Measurements from ENCODE around the gene MED20. TPM values are rescaled to one million over a fixed set of nuclear protein-coding genes. Genes with fewer than 3 reads are reported as not detected.
"Not testable (repeated sequence)": the region's sequence is repeated elsewhere in the genome, so short reads cannot be mapped to it uniquely, and the experiment has no call there.

The MED20 gene, protein sequence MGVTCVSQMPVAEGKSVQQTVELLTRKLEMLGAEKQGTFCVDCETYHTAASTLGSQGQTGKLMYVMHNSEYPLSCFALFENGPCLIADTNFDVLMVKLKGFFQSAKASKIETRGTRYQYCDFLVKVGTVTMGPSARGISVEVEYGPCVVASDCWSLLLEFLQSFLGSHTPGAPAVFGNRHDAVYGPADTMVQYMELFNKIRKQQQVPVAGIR
- 36.5 and 47.5 TPM in 2 replicates for total RNA-seq

DNA sequence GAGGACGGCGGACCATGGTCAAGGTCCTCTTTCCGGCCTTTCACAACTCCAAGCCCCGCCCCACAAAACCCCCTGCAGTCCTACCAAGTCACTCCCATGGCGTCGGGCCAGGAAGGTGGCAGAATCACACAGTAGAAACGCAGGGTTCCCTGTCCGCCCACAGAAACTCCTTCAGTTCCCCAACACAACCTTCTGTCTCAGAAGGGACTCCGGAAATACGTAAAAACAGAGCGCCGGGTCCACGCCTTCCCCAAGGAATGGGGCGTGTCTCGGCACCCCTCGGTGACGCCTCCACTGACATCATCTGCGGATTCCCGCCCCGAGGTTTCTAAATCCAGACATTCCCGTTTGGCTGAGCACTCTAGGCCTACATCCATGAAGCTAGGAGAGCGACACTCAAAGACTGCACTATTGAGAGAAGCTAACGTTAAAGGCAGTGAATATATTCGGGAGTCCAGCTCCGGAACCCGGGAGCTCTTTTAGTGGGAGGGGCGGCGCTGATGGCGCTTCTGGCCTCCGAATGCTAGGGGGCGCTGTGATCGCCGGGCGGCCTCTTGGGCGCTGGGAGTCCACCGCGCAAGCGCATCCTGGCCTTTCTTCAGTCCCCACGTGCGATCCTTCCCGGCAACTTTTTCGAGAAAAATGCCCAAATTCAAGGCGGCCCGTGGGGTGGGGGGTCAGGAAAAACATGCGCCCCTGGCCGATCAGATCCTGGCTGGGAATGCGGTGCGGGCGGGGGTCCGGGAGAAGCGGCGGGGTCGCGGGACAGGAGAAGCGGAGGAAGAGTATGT is at the start of gene MED20, which contains the start of gene BYSL:
Gene MED20 (minus strand): TSS at position 219 of the 791 bp plus-strand sequence. CDS start 121 bp downstream, at position 98.
Gene BYSL (plus strand): TSS at position 579 of the 791 bp plus-strand sequence. CDS start 64 bp downstream, at position 643.
- DNase-seq = peak; percentile 97

DNA sequence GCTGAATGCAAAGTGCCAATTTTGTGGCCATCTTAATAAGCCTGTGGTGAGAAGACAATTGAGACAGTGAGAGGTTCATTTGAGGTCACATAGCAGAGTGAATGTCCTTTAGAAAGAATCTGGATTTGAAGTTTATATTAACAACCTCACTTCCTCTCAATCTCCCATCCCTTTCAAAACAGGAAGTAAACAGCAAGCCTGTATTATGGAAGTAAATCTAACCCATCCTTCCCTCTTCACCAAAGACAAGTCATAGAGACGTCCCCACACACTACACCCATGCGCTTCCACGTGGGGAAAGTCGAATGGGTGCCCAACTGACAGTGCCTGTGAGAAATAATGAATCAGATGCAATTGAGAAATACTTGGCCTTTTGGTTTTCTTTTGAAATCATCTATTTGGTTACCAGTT is 49.5 kb upstream of the MED20 start:
- peak; percentile 41 for DNase-seq

DNA sequence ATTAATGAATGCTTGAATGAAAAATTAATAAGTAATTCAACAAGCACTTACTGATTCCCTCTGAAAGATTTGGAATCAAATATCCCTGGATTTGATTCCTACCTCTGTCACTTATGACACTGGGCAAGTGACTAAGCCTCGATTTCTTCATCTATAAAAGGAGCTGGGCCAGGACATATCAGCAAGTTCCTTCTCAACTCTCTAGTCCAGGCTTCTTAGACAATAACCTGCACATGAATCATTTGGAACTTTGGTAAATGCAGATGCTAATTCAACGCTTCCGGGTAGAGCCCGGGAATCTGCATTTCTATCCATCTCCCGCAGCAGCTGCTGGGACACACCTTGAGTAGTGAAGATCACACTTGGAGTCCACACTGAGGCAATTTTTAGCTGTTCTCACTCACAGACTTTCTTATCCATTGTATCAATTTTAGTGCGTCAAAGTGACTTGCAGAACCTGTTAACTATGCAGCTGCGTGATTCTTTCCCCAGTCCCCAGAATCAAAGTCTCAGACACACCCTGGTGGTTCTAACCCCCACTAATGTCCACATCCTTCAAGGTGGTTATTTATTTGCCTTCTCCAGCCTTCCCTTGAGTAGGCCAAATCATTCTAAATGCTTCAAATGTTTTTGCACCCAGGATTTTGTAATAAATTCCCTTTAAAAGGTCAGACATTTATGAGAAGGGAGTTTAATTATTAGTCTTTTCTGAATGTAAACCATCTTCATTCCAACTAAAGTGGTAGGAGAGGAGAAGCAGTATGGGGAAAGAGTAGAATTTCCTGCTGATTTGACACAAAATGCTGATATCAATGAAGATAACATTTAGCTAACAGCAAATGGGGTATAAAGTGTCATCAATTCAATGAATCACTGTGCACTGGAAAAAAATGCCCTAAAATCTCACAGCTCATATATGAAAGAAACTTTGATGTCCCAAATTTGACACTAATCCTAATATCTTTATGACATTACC is 46.7 kb upstream of the MED20 start:
- DNase-seq = no peak

DNA sequence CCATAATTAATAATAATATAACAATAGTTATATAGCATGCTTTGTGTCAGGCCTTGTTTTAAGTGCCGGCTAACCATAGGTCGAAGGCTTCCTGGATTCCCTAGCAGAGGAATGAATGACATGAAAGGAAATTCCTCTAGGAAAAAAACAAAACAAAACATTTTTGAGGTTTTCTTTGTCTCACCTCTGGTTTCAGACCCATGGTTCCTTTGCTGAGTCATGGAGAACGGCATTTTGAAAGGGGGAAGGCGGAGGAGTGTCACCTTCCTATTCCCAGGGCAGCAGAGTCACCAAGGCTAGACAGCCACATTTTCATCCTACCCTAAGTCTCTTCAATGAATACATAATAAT is 46.0 kb upstream of the MED20 start:
- peak; percentile 80 for DNase-seq

DNA sequence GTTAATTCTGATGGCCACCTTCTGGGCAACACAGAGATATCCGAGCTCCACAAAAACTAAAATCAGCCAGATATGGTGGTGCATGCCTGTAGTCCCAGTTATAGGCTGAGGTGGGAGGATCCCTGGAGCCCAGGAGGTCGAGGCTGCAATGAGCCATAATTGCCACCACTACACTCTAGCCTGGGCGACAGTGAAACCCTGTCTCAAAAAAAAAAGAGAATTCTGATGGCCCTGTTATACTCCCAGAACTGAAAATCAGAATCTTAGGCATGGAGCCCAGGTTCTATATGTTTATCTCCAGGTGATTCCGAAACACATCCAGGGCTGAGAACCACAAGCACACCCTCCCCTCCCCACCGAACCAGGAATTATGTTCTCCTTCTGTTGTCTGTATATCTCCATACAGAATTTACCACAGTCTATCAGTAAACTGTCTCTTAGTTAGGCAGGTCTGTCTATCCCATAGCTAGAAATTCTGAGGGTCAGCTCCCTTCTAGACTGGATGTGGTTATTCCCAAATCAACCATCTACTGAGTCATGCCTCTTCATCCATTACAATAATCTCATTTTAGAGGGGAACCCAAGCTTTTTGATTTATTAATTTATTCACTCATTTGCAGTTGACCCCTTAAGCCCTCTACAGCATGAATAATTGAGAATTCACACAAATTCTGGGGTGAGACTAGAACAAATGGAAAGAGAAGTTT is 45.4 kb upstream of the MED20 start:
- no peak for DNase-seq

DNA sequence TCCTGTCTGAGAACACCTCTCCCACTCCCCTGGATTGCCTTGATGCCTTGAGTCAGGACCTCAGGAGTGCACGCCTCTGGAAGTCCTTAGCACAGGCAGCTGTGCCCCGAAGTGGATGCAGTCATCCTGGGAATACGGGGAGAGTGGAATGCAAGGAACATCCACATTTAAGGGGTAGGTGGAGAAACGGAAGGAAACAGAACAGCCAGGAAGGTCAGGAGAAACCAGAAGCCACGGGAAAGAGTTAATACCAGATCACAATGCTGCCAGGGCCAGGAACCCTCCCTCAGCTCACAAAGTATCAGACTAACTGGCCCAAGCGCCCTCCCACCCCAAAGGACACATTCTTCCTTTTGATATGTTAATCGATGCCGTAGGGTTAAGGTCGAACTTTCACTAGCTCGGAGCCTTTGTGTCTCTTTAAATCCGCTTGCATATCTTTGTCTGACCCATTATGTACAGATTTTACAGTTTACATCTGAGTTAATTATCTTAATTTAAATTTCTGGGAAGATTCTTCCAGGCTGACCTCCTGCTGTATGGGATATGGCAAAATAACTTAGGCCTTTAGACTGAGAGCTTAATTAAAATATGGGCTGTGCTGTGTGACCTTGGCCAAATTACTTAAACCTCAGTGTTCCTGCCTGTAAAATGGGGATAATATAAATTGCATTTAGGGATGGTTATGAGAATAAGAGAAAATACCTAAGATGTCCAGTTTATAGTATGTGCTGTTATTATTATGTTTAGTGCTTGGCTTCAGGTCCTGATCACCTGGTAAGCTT is 44.7 kb upstream of the MED20 start:
- peak; percentile 72 for DNase-seq

DNA sequence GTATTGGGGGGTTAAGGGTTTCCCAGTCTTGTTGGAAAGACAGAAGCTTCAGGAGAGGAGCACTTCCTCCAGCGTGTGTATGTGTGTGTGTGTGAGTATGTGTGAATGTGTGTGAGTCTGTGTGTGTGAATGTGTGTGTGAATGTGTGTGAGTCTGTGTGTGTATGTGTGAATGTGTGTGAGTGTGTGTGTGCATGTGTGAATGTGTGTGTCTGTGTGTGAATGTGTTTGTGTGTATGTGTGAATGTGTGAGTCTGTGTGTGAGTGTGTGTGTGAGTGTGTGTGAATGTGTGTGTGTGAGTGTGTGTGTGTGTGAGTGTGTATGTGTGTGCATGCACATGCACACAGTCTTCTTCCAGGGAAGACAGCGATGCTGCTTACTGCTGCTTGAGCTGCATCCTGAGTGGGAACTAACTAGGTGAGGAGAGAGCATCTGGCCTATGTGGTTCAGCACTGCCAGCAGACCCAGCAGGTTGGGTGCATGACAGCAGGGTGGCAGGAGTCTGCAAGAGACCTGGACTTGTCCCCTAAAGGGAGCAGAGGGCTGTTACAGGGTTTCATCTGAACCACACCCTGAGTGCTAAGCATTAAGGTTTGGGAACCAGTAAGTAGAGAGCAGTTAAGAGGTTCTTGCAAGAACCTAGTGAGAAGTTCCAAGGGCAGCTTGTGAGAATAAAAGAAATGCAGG is 43.4 kb upstream of the MED20 start:
- DNase-seq = no peak

DNA sequence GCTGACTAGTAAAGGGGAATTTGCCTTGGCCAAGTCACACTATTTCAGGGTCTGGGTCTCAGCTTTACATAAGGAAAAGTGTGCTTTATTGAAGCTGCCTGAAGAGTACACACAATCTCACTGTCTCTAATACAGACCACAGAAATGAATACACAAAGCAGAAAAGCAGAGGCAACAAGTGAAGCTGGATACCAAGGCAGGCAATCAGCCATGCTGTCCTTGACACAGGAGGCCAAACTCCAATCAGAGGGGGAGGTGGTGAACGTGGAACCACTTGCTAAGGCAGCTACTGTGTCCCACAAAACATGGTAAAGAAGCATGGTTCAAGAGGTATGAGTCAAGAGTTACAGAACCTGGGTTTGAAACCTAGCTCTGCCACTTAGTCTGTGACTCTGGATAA is 42.4 kb upstream of the MED20 start:
- no peak for DNase-seq

DNA sequence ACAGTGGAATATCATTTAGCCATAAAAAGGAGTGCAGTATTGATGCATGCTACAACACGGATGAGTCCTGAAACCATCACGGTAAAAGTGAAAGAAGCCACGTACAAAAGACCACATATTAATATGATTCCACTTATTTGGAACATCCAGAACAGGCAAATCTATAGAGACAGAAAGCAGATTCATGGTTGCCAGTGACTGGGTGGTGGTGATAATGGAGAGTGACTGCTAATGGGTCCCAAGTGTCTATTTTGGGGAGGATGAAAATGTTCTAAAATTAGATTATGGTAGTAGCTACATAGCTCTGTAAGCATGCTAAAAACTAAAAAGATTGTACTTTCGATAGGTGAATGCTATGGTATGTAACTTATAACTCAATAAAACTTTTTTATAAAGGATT is 39.1 kb upstream of the MED20 start:
- no peak for DNase-seq

DNA sequence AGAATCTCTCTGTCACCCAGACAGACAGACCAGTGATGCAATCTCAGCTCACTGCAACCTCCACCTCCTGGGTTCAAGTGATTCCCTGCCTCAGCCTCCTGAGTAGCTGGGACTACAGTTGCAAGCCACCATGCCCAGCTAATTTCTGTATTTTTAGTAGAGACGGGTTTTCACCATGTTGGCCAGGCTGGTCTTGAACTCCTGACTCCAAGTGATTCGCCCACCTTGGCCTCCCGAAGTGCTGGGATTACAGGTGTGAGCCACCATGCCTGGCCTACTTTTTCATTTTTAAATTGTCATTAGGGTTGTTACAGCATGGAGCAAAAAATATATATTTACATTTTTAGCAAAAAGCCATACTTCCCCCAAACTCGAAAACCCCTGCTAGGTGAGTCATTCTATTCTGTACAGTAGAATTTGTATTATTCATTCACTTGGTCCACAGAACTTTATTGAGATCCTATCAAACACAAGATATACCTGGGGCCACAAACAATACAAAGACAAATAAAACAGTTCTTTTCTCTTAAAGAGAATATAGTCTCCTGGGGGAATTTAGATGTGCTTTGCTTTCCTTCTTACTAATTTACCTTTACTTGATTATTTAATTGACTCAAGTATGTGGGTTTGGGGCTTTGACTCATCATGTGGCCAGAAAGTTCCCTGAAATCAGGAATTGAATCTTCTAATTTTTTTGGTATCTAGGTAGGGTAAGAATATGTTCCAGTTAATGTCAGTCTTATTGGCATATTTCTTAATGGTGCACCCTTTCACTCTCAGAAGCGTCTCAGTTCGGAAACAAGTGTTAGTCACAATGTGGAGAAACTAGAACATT is 37.3 kb upstream of the MED20 start:
- DNase-seq = no peak

DNA sequence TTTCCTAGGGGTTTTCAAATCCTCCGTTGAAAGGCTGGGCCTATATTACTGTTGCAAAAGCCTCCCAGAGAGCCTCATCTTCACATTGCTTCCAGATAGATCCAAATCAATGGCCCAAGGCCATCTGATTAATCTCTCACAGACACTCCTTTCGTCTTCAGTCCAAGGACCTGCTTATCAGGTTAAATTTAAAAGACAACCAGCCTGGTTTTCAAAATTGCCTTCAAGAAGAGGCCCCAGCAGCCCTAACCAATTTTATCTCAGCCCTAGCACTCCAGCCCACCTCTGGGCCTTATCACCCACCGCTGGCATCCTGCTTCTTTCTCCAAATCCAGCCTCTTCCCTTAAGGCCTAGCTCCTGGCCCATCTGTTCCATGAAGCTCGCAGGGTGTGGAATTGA is 36.2 kb upstream of the MED20 start:
- no peak for DNase-seq

DNA sequence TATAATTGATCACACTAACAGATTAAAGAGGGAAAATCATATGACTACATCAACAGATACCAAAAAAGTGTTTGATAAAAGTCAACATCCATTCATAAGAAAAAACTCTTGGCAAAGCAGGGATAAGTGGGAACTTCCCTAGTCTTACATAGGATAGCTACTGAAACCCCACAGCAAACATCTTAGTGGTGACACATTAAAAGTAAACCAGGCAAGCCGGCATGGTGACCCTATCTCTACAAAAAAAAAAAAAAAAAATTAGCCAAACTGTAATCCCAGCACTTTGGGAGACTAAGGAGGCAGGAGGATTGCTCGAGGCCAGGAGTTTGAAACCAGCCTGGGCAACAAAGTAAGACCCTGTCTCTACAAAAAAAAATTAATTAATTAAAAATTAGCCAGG is 34.5 kb upstream of the MED20 start:
- DNase-seq = no peak

DNA sequence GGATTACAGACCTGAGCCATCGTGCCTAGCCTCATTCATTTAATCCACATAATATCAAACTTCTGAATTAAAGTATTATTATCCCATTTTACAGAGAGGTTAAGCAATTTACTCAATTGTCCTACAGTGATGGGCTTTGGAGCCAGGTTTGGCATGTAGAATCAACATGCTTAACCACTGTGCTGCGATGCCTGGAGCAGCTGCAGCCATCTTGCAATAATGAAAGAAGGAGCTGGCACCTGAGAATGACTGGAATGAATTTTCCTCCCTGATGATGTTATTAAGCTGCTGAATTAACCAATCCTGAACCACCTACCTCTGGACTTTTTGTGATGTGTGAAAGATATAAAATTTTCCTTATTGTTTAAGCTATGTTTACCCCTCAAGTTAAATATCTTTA is 33.7 kb upstream of the MED20 start:
- DNase-seq = no peak

DNA sequence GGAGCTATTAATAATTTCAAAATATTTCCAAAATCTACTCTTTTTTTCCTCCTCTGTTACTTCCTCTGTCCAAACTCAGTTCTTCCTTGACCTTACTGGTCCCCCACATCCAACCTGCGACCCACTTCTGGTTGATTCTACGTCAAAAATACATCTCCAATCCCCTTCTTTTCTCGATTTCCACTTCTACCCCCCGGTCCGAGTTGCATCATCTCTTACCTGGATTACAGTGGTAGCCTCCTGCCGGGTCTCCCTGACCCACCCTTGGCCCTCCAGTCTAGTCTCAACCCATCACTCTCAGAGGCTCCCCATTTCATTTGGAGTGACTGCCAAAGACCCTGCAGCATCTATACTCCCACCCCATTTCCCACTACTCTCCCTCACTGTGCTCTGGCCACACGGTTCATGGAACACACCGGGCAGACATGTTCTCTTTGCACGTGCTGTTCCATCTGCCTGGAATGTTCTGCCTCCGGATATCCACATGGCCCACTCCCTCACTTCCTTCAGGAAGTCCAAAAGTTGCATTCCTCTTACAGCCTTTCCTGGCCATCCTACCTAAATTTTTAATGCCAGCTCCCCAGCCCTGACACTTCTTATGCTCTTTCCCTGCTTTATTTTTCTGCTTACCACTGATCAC is 26.8 kb upstream of the MED20 start:
- DNase-seq = peak; percentile 48

DNA sequence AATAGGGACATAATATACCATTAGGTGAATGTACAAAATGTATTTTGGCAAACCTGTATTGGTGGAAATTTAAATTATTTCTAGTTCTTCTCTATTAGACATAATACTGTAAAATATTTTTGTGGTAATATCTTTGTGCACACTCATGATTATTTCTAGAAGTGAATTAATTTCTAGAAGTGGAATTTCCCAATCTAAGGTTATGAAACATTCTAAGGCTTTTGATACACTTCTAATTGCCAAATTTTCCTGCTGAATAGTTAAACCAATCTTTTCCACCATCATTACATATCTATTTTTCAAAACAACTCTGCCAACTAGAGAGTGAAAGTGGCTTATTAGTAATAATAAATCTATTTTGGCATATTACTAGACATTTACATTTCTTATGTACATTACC is 22.5 kb upstream of the MED20 start:
- no peak for DNase-seq

DNA sequence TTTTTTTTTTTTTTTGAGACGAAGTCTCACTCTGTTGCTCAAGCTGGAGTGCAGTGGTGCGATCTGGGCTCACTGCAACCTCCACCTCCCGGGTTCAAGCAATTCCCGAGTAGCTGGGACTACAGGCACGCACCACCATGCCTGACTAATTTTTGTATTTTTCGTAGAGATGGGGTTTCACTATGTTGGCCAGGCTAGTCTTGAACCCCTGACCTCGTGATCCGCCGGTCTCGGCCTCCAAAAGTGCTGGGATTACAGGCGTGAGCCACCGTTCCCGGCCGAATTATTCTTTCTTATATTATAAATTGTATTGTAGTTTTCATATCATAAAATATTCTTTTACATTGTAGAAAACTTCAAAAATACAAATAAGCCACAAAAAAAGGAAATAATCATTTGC is 21.9 kb upstream of the MED20 start:
- not testable (repeated sequence) for DNase-seq

DNA sequence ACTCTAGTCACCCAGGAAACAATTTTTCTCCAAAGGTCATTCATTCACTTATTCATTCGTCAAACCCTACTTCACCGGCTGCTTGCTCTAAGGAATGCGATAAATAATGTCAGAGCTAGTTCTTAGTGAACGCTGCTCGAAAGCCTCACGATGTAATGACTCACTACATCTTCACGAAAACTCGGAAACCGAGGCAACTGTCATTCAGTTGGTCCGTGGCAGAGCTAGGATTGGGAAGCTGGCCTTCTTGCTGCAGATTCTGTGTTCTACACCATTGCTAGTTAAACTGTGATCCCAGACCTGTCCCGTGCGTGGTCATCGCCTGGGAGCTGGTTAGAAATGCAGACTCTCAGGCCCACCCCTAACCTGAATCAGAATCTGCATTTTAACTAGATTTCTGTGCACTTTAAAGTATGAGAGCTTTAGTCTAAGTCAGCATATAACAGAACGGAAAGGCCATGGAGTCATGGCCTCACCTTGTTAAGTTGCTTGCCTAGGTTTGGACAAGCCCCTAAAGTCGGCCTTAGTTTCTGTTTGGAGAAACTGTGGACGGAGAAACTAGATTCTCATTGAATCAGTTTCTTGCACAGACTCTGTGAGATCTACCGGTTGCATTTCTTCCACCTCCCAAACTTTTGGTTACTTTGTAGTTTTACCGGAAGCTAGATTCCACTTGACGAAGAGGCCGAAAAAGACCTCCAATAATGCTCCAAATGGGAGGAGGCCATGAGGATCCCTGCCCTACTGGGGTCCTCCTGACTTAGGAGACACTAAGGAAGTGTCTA is 21.3 kb upstream of the MED20 start:
- DNase-seq = peak; percentile 76

DNA sequence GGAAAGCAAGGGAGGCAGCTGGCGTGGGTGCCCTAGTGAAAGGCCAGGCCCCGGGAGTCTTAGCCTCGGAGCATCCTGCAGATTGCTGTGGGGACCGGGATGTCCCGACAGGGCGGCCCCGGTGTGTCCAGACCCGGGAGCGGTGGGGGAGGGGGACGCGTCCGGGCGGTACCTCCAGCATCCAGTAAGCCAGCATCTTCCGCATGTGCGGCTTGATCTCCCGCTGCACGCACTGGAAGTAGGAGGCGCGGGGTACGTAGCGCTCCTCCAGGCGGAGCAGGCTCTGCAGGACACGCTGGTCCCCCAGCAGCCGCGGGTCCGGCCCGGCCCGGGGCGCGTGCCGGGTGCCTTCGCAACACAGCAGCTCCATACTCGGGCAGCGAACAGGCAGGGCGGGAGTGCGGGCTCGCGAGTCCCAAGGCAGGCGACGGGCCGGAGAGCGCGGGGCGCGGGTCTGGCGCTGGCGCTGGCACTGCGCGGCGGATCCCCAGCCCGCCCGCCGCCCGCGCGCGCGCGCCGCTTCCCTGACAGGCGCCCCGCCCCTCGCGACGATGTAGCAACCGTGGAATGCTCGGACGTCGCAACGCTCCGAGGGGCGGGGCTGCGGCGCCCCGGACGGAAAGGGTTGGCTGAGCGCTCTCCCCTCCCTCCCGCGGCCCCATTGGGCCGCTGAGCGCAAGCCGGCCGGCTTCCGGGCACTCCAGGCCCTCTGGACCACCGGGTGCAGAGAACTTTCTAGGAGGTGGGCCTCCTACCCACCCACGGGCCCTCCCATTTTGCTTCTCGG is 20.5 kb upstream of the MED20 start, which contains the start of gene CCND3:
Gene CCND3 (minus strand): TSS at position 529 of the 787 bp plus-strand sequence. CDS start 159 bp downstream, at position 370.
- peak; percentile 85 for DNase-seq
